K562 (cell line): ENCODE data around the gene SNRPA. TPM values are rescaled to one million over a fixed set of nuclear protein-coding genes. Genes with fewer than 3 reads are reported as not detected.

ENCODE experiments used
- ATAC-seq: fragments of 200-7000 bp; cut with Tn5 transposase; 3 replicates; pipeline ENCODE4 v1.9.1; 2020; ENCODE audit warnings: moderate library complexity
- BruUV-seq: library from RNA; stranded (reverse); fragments of 400-500 nt; replicated peaks from 2 replicates; lab custom pipeline; 2021; lab: Mats Ljungman, UMichigan
- CTCF ChIA-PET: fragments of 300-600 bp; formaldehyde crosslinking; extraction: SDS; loops from one replicate; lab custom pipeline; 2021; ENCODE audit warnings: low intra/inter-chr PET ratio; lab: Yijun Ruan, JAX
- POLR2A ChIA-PET: fragments of 300-600, 350-650 bp; sonication (Branson Sonifier 250); formaldehyde crosslinking; extraction: SDS; loops from one replicate; lab custom pipeline; 2021; ENCODE audit warnings: antibody characterized with exemption, inconsistent platforms; lab: Yijun Ruan, JAX
- DNase-seq, 4 experiments: peaks; one replicate each; pipeline versions ENCODE4 v3.0.0 to v3.0.0-alpha.2; 2011 to 2018; ENCODE audit warnings: low spot score in 3 of 4, mixed read lengths in 3 of 4; ENCODE audit errors: extremely low read depth in 1 of 4
- FAIRE-seq: peaks from 2 replicates; lab custom pipeline; 2011; peaks lifted over from hg19 to GRCh38; lab: Jason Lieb, UNC
- H2AFZ ChIP-seq: 2 replicates; pipeline ENCODE4 v1.6.0; 2011; ENCODE audit warnings: low read depth, low read length, control low read depth, inconsistent platforms
- H3K27ac ChIP-seq: fragments of 200-600 bp; 3 replicates; pipeline ENCODE4 v1.8.0; 2011; ENCODE audit warnings: low read depth, mild to moderate bottlenecking, control low read depth, inconsistent platforms, low read length, moderate library complexity, mixed read lengths; ENCODE audit errors: extremely low read depth
- H3K27me3 ChIP-seq, 2 experiments: fragments of 300-600 bp in 1 of 2; 2 replicates in 1 of 2; 3 replicates in 1 of 2; pipeline versions ENCODE4 v1.6.0 to v1.8.0; 2011; ENCODE audit warnings: inconsistent platforms in 2 of 2, low read length in 2 of 2, mild to moderate bottlenecking in 1 of 2, mixed read lengths in 1 of 2, moderate library complexity in 1 of 2; ENCODE audit not compliant: control insufficient read depth in 2 of 2, insufficient read depth in 2 of 2
- H3K36me3 ChIP-seq: fragments of 300-600 bp; 3 replicates; pipeline ENCODE4 v1.8.0; 2011; ENCODE audit warnings: mild to moderate bottlenecking, low read length, inconsistent platforms; ENCODE audit not compliant: control insufficient read depth, insufficient read depth
- H3K4me1 ChIP-seq, 2 experiments: fragments of 200-600 bp in 1 of 2; replicated peaks in 1 of 2; 2 replicates in 1 of 2; 3 replicates in 1 of 2; pipeline versions ENCODE4 v1.5.1 to v1.8.0; 2011; ENCODE audit warnings: inconsistent platforms in 2 of 2, low read length in 2 of 2, mild to moderate bottlenecking in 1 of 2, mixed read lengths in 1 of 2, moderate library complexity in 1 of 2; ENCODE audit not compliant: control insufficient read depth in 2 of 2, insufficient read depth in 2 of 2
- H3K4me2 ChIP-seq: 2 replicates; pipeline ENCODE4 v1.6.1; 2011; ENCODE audit warnings: low read length, control low read depth, inconsistent platforms, mixed read lengths; ENCODE audit not compliant: insufficient read depth
- H3K4me3 ChIP-seq: fragments of 200-600 bp; sonication (generic), shearing (Covaris generic); 2 replicates; pipeline ENCODE4 v1.5.1; 2016; ENCODE audit warnings: control low read depth, inconsistent platforms
- H3K79me2 ChIP-seq: fragments of 200-600 bp; 3 replicates; pipeline ENCODE4 v1.8.0; 2011; ENCODE audit warnings: low read length, inconsistent platforms; ENCODE audit not compliant: control insufficient read depth, insufficient read depth
- H3K9ac ChIP-seq, 2 experiments: 2 replicates each; pipeline versions ENCODE4 v1.6.0 to v1.6.1; 2011; ENCODE audit warnings: low read depth in 2 of 2, low read length in 2 of 2, control low read depth in 1 of 2, inconsistent platforms in 1 of 2, mild to moderate bottlenecking in 1 of 2, mixed read lengths in 1 of 2; ENCODE audit not compliant: insufficient read depth in 1 of 2
- H3K9me1 ChIP-seq: one replicate; pipeline ENCODE4 v1.6.0; 2011; ENCODE audit warnings: inconsistent platforms, mild to moderate bottlenecking, low read length, moderate library complexity; ENCODE audit not compliant: control insufficient read depth, insufficient read depth
- H3K9me3 ChIP-seq: replicated peaks from 2 replicates; pipeline ENCODE4 v1.5.1; 2011; ENCODE audit warnings: low read depth, low read length, inconsistent platforms; ENCODE audit not compliant: control insufficient read depth, insufficient read depth
- H4K20me1 ChIP-seq: replicated peaks from 2 replicates; pipeline ENCODE4 v1.6.1; 2011; ENCODE audit warnings: low read length, inconsistent platforms, mixed read lengths; ENCODE audit not compliant: control insufficient read depth, insufficient read depth
- C11orf30 ChIP-seq: fragments of 450-650 bp; IDR thresholded peaks from 2 replicates; pipeline ENCODE4 v1.6.1; 2016; ENCODE audit warnings: low read depth, mild to moderate bottlenecking
- CHCHD3 ChIP-seq: fragments of 250-450 bp; sonication (Bioruptor Pico); IDR thresholded peaks from 2 replicates; pipeline ENCODE4 v2.1.2; 2022; ENCODE audit warnings: mild to moderate bottlenecking
- CREM ChIP-seq: IDR thresholded peaks from 2 replicates; pipeline ENCODE4 v1.6.1; 2014; ENCODE audit warnings: antibody characterized with exemption, low read depth
- CTCF ChIP-seq, 3 experiments: IDR thresholded peaks in 2 of 3; conservative IDR thresholded peaks in 1 of 3; 2 replicates each; pipeline ENCODE4 v1.5.1; 2011 to 2012; ENCODE audit warnings: low read length in 3 of 3, mild to moderate bottlenecking in 3 of 3, control low read depth in 2 of 3, improper control_type of control experiment in 1 of 3, inconsistent platforms in 1 of 3, low read depth in 1 of 3, mixed read lengths in 1 of 3, moderate library complexity in 1 of 3; ENCODE audit not compliant: insufficient read depth in 2 of 3
- HMGN3 ChIP-seq: IDR thresholded peaks from 2 replicates; pipeline ENCODE4 v1.6.1; 2011; ENCODE audit warnings: borderline replicate concordance, low read depth, mild to moderate bottlenecking, mixed read lengths, low read length; ENCODE audit not compliant: insufficient read length; ENCODE audit errors: extremely low read depth
- LEF1 ChIP-seq: fragments of 450-650 bp; IDR thresholded peaks from 2 replicates; pipeline ENCODE4 v1.6.1; 2016; ENCODE audit warnings: mild to moderate bottlenecking
- PML ChIP-seq: IDR thresholded peaks from 2 replicates; pipeline ENCODE4 v1.6.1; 2012; ENCODE audit warnings: low read length, inconsistent platforms
- POLR2G ChIP-seq: fragments of 200-400 bp; formaldehyde crosslinking; IDR thresholded peaks from 2 replicates; pipeline ENCODE4 v1.6.1; 2017; ENCODE audit warnings: low read depth, mild to moderate bottlenecking, antibody characterized with exemption, low read length, moderate library complexity
- ZSCAN29 ChIP-seq: fragments of 450-650 bp; IDR thresholded peaks from 2 replicates; pipeline ENCODE4 v1.6.1; 2017
- WGBS: fragments of 100-300 bp; shearing (Covaris generic); methylation state at CpG from one replicate; pipeline ENCODE4 v1.1.6; 2016; ENCODE audit warnings: low coverage, mixed read lengths; ENCODE audit not compliant: insufficient coverage; ENCODE audit errors: missing lambda C conversion rate; 5-methylcytosine and 5-hydroxymethylcytosine counted together
- in situ Hi-C: fragments of 300-500 bp; cut with MboI; formaldehyde crosslinking; loops from 4 replicates; pipeline ENCODE4 v1.15.0; 2018; ENCODE audit warnings: inconsistent platforms, mixed read lengths
- intact Hi-C: fragments of 100-400 bp; cut with micrococcal nuclease; formaldehyde crosslinking; loops from 2 replicates; pipeline ENCODE4 v1.14.2; 2022
- polyA plus RNA-seq, 8 experiments: library from polyadenylated mRNA; depleted of rRNA in 4 of 8; stranded (reverse) in 5 of 8; unstranded in 3 of 8; fragments of >200 nt; fragmentation: Nextera tagmentation in 2 of 8; fragmentation: Illumina TruSeq in 1 of 8; extraction: Ambion mirVana in 2 of 8; extraction: Trizol in 1 of 8; gene quantifications; 2 replicates each; pipeline versions ENCODE4 v1.2.1 to v1.2.3, GENCODE V29; 2011 to 2014; ENCODE audit warnings: inconsistent platforms in 1 of 8, missing spikeins in 1 of 8
- total RNA-seq, 7 experiments: library from RNA; depleted of rRNA in 6 of 7; stranded (reverse); fragments of >200 nt in 6 of 7; fragmentation: Illumina TruSeq in 2 of 7; extraction: Trizol in 2 of 7; gene quantifications; 2 replicates each; pipeline versions ENCODE4 v1.2.1 to v1.2.3, GENCODE V29; 2011 to 2021; ENCODE audit warnings: low replicate concordance in 1 of 7
- TF ChIP-seq, protein P1 (sequence below), 2 experiments: IDR thresholded peaks in 1 of 2; conservative IDR thresholded peaks in 1 of 2; 2 replicates each; pipeline ENCODE4 v1.6.1; 2016; ENCODE audit warnings: low read depth in 2 of 2, mild to moderate bottlenecking in 1 of 2, missing compliant biosample characterization in 1 of 2, missing genetic modification characterization in 1 of 2, moderate library complexity in 1 of 2
- TF ChIP-seq, protein P2 (sequence below): sonication (generic); formaldehyde crosslinking; IDR thresholded peaks from 2 replicates; pipeline ENCODE4 v1.8.0; 2022; ENCODE audit warnings: mild to moderate bottlenecking, missing genetic modification reagents

The SNRPA gene
- total and polyA plus RNA-seq, 9 of the 15 experiments (the other 6 are each of a cell fraction or from before 2014, with no cell fraction given): 16.3 to 311 (median 193) TPM

DNA sequence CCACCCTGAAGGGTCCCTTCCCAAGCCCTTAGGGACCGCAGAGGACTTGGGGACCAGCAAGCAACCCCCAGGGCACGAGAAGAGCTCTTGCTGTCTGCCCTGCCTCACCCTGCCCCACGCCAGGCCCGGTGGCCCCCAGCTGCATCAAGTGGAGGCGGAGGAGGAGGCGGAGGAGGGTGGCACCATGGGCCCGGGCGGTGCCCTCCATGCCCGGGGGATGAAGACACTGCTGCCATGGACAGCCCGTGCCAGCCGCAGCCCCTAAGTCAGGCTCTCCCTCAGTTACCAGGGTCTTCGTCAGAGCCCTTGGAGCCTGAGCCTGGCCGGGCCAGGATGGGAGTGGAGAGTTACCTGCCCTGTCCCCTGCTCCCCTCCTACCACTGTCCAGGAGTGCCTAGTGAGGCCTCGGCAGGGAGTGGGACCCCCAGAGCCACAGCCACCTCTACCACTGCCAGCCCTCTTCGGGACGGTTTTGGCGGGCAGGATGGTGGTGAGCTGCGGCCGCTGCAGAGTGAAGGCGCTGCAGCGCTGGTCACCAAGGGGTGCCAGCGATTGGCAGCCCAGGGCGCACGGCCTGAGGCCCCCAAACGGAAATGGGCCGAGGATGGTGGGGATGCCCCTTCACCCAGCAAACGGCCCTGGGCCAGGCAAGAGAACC, 49.5 kb downstream of the SNRPA start:
- ChIA-PET CTCF (no interaction called here), POLR2A (interaction anchor here (1.0 to 1.7 kb wide), 3 partner anchors 11 to 47 kb away, joined by 3 to 9 read pairs (median 6); partner anchors contain the start of gene RAB4B)
- 75% methylated on average over 17 of the region's 27 CpGs for WGBS
- peaks cover 53 to 71% of the 10 kb centered on the region in 2 experiments for H3K4me1 ChIP-seq
- peaks cover 53% of the 10 kb centered on the region; the same call in 2 of the 3 replicates for H3K36me3 ChIP-seq
- in situ Hi-C loops (no loop called here), intact Hi-C loops (no loop called here)
- peak overlapping the region; percentile 95 to 98 for H3K9ac ChIP-seq
- H3K27ac ChIP-seq: peak overlapping the region; percentile 95
- H2AFZ ChIP-seq: no peak overlapping the region
- FAIRE-seq: no peak
- H3K9me3 ChIP-seq: no peaks in the 10 kb centered on the region
- peak overlapping the region; percentile 89 for H3K4me3 ChIP-seq
- TF ChIP-seq CREM: no peak
- TF ChIP-seq, protein P1, sequence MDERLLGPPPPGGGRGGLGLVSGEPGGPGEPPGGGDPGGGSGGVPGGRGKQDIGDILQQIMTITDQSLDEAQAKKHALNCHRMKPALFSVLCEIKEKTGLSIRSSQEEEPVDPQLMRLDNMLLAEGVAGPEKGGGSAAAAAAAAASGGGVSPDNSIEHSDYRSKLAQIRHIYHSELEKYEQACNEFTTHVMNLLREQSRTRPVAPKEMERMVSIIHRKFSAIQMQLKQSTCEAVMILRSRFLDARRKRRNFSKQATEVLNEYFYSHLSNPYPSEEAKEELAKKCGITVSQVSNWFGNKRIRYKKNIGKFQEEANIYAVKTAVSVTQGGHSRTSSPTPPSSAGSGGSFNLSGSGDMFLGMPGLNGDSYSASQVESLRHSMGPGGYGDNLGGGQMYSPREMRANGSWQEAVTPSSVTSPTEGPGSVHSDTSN (CRISPR knock-in tag; IDR thresholded peaks at IDR 0.05; ENCODE audit: low read depth): peak; percentile 14; the same call in 1 of the 2 replicates
- TF ChIP-seq, protein P1 (tag; conservative IDR thresholded peaks at IDR 0.05; ENCODE audit: low read depth): no peak
- peak; percentile 76 for TF ChIP-seq POLR2G
- no peak for TF ChIP-seq LEF1
- no peak for TF ChIP-seq CTCF (IDR thresholded peaks at IDR 0.05 in 2 of 3, conservative IDR thresholded peaks at IDR 0.05 in 1 of 3; ENCODE audit: insufficient read depth in 2 of 3, low read depth in 1 of 3, low read length in 3 of 3)
- TF ChIP-seq CHCHD3 (CRISPR knock-in tag): no peak
- TF ChIP-seq HMGN3: peak; percentile 10
- TF ChIP-seq ZSCAN29: no peak
- TF ChIP-seq C11orf30: no peak
- TF ChIP-seq, protein P2, sequence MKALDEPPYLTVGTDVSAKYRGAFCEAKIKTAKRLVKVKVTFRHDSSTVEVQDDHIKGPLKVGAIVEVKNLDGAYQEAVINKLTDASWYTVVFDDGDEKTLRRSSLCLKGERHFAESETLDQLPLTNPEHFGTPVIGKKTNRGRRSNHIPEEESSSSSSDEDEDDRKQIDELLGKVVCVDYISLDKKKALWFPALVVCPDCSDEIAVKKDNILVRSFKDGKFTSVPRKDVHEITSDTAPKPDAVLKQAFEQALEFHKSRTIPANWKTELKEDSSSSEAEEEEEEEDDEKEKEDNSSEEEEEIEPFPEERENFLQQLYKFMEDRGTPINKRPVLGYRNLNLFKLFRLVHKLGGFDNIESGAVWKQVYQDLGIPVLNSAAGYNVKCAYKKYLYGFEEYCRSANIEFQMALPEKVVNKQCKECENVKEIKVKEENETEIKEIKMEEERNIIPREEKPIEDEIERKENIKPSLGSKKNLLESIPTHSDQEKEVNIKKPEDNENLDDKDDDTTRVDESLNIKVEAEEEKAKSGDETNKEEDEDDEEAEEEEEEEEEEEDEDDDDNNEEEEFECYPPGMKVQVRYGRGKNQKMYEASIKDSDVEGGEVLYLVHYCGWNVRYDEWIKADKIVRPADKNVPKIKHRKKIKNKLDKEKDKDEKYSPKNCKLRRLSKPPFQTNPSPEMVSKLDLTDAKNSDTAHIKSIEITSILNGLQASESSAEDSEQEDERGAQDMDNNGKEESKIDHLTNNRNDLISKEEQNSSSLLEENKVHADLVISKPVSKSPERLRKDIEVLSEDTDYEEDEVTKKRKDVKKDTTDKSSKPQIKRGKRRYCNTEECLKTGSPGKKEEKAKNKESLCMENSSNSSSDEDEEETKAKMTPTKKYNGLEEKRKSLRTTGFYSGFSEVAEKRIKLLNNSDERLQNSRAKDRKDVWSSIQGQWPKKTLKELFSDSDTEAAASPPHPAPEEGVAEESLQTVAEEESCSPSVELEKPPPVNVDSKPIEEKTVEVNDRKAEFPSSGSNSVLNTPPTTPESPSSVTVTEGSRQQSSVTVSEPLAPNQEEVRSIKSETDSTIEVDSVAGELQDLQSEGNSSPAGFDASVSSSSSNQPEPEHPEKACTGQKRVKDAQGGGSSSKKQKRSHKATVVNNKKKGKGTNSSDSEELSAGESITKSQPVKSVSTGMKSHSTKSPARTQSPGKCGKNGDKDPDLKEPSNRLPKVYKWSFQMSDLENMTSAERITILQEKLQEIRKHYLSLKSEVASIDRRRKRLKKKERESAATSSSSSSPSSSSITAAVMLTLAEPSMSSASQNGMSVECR (CRISPR knock-in tag): no peak
- TF ChIP-seq PML: no peak
- TF ChIP-seq, all 486 proteins: peak for 3
- Histone ChIP-seq H3K27me3 (no peaks in the 10 kb centered on the region), H4K20me1 (peaks cover 41% of the 10 kb centered on the region), H3K9me1 (peaks cover 13% of the 10 kb centered on the region), H3K79me2 (peaks cover 62% of the 10 kb centered on the region), H3K4me2 (peak overlapping the region; percentile 82)
- no peak for ATAC-seq
- BruUV-seq: no TSS peak
- DNase-seq: no peak
